H1 (cell line): ENCODE data around the gene ZNF225. TPM values are rescaled to one million over a fixed set of nuclear protein-coding genes. Genes with fewer than 3 reads are reported as not detected.

Experiments used
- CTCF ChIA-PET: fragments of 300-600 bp; sonication (Branson Sonifier 250); formaldehyde crosslinking; loops from one replicate; lab custom pipeline; 2021; ENCODE audit not compliant: partially characterized antibody; lab: Charles Lee
- POLR2A ChIA-PET: fragments of 300-600 bp; sonication (Branson Sonifier 250); formaldehyde crosslinking; loops from one replicate; lab custom pipeline; 2021; ENCODE audit warnings: inconsistent platforms; ENCODE audit not compliant: partially characterized antibody; lab: Charles Lee
- DNase-seq, 2 experiments: peaks; one replicate each; pipeline versions ENCODE4 v3.0.0 to v3.0.0-alpha.2; 2010 to 2022; ENCODE audit warnings: low spot score in 2 of 2, low read depth in 1 of 2, mixed read lengths in 1 of 2
- FAIRE-seq: peaks from 2 replicates; lab custom pipeline; 2011; peaks lifted over from hg19 to GRCh38; lab: Jason Lieb, UNC
- H2AFZ ChIP-seq: 2 replicates; pipeline ENCODE4 v1.8.1; 2012; ENCODE audit warnings: low read length, inconsistent platforms
- H2AK5ac ChIP-seq: 2 replicates; pipeline ENCODE4 v1.6.1; 2013; ENCODE audit warnings: low read depth, low read length
- H2BK120ac ChIP-seq: replicated peaks from 2 replicates; pipeline ENCODE3; 2013; ENCODE audit warnings: low read depth, low read length, inconsistent platforms
- H2BK12ac ChIP-seq: 2 replicates; pipeline ENCODE4 v1.6.1; 2013; ENCODE audit warnings: low read depth, low read length
- H2BK15ac ChIP-seq: 2 replicates; pipeline ENCODE4 v1.6.1; 2013; ENCODE audit warnings: low read length
- H2BK20ac ChIP-seq: 2 replicates; pipeline ENCODE4 v1.6.1; 2013; ENCODE audit warnings: low read length
- H2BK5ac ChIP-seq: 2 replicates; pipeline ENCODE4 v1.6.1; 2013; ENCODE audit warnings: low read depth, low read length
- H3K14ac ChIP-seq: 2 replicates; pipeline ENCODE4 v1.6.1; 2013; ENCODE audit warnings: inconsistent platforms; ENCODE audit not compliant: insufficient read length
- H3K18ac ChIP-seq: 2 replicates; pipeline ENCODE4 v1.6.1; 2013; ENCODE audit warnings: low read length; ENCODE audit errors: extremely low read depth
- H3K23ac ChIP-seq: 2 replicates; pipeline ENCODE4 v1.6.1; 2013; ENCODE audit warnings: inconsistent platforms; ENCODE audit not compliant: insufficient read length
- H3K23me2 ChIP-seq: 2 replicates; pipeline ENCODE4 v1.6.1; 2013; ENCODE audit warnings: low read depth, low read length
- H3K27ac ChIP-seq: 2 replicates; pipeline ENCODE4 v1.6.1; 2011; ENCODE audit warnings: low read depth, low read length, inconsistent platforms
- H3K27me3 ChIP-seq, 4 experiments: replicated peaks in 1 of 4; 1 replicate in 1 of 4; 2 replicates in 3 of 4; pipeline versions ENCODE4 v1.6.1 to v1.8.1; 2011 to 2013; ENCODE audit warnings: low read length in 3 of 4, mild to moderate bottlenecking in 3 of 4, inconsistent platforms in 2 of 4, mixed read lengths in 2 of 4, moderate library complexity in 1 of 4; ENCODE audit not compliant: control insufficient read depth in 3 of 4, insufficient read depth in 3 of 4; ENCODE audit errors: extremely low read depth in 1 of 4
- H3K36me3 ChIP-seq, 4 experiments: 2 replicates each; pipeline versions ENCODE4 v1.6.1 to v1.8.1; 2011 to 2013; ENCODE audit warnings: mild to moderate bottlenecking in 4 of 4, low read length in 3 of 4, moderate library complexity in 2 of 4, control low read depth in 1 of 4, inconsistent platforms in 1 of 4; ENCODE audit not compliant: insufficient read depth in 4 of 4, control insufficient read depth in 2 of 4
- H3K4ac ChIP-seq: replicated peaks from 2 replicates; pipeline ENCODE3; 2013; ENCODE audit warnings: low read length, low read depth, mixed read lengths, inconsistent platforms; ENCODE audit not compliant: insufficient read length
- H3K4me1 ChIP-seq, 4 experiments: replicated peaks in 1 of 4; 1 replicate in 1 of 4; 2 replicates in 3 of 4; pipeline versions ENCODE4 v1.6.1 to v1.8.1; 2011 to 2013; ENCODE audit warnings: low read length in 3 of 4, inconsistent platforms in 2 of 4, mixed read lengths in 1 of 4; ENCODE audit not compliant: insufficient read depth in 4 of 4, control insufficient read depth in 3 of 4
- H3K4me2 ChIP-seq, 2 experiments: 2 replicates each; pipeline versions ENCODE4 v1.6.1 to v1.8.1; 2011 to 2013; ENCODE audit warnings: low read depth in 2 of 2, low read length in 2 of 2, control low read depth in 1 of 2, inconsistent platforms in 1 of 2, mild to moderate bottlenecking in 1 of 2; ENCODE audit not compliant: insufficient read depth in 1 of 2
- H3K4me3 ChIP-seq, 4 experiments: fragments of 200-600, 300-600 bp in 1 of 4; sonication (generic), shearing (Covaris generic), sonication (Bioruptor Twin) in 1 of 4; 2 replicates each; pipeline versions ENCODE4 v1.5.1 to v1.8.1; 2011 to 2016; ENCODE audit warnings: low read length in 4 of 4, low read depth in 3 of 4, control low read depth in 2 of 4, inconsistent platforms in 2 of 4, mild to moderate bottlenecking in 2 of 4, mixed read lengths in 1 of 4, moderate library complexity in 1 of 4; ENCODE audit not compliant: insufficient read depth in 2 of 4; ENCODE audit errors: extremely low read depth in 1 of 4
- H3K56ac ChIP-seq: replicated peaks from 2 replicates; pipeline ENCODE3; 2013; ENCODE audit warnings: low read depth, mild to moderate bottlenecking, mixed read lengths, low read length, inconsistent platforms; ENCODE audit not compliant: insufficient read length
- H3K79me1 ChIP-seq: 2 replicates; pipeline ENCODE4 v1.6.1; 2013; ENCODE audit warnings: low read depth, low read length, control low read depth
- H3K79me2 ChIP-seq, 2 experiments: 2 replicates each; pipeline versions ENCODE4 v1.6.1 to v1.8.1; 2012 to 2013; ENCODE audit warnings: low read length in 2 of 2, mild to moderate bottlenecking in 2 of 2, inconsistent platforms in 1 of 2; ENCODE audit not compliant: insufficient read depth in 2 of 2, control insufficient read depth in 1 of 2
- H3K9ac ChIP-seq, 4 experiments: replicated peaks in 1 of 4; 1 replicate in 1 of 4; 2 replicates in 3 of 4; pipeline versions ENCODE4 v1.6.1 to v1.8.1; 2011 to 2013; ENCODE audit warnings: low read depth in 3 of 4, low read length in 3 of 4, control low read depth in 2 of 4, mild to moderate bottlenecking in 2 of 4, moderate library complexity in 2 of 4, inconsistent platforms in 1 of 4; ENCODE audit errors: extremely low read depth in 1 of 4
- H3K9me3 ChIP-seq, 2 experiments: 2 replicates each; pipeline versions ENCODE4 v1.6.1 to v1.8.1; 2012 to 2013; ENCODE audit warnings: mild to moderate bottlenecking in 2 of 2, moderate library complexity in 2 of 2, control low read depth in 1 of 2, inconsistent platforms in 1 of 2, low read depth in 1 of 2, low read length in 1 of 2, mixed read lengths in 1 of 2; ENCODE audit not compliant: insufficient read depth in 2 of 2
- H4K20me1 ChIP-seq, 2 experiments: replicated peaks in 1 of 2; 2 replicates each; pipeline versions ENCODE3 to v1.8.1; 2011 to 2013; ENCODE audit warnings: inconsistent platforms in 2 of 2, low read length in 2 of 2, mild to moderate bottlenecking in 1 of 2; ENCODE audit not compliant: insufficient read depth in 2 of 2, control insufficient read depth in 1 of 2
- H4K5ac ChIP-seq: 2 replicates; pipeline ENCODE4 v1.6.1; 2013; ENCODE audit warnings: low read length, low read depth, mixed read lengths, inconsistent platforms; ENCODE audit not compliant: insufficient read length
- H4K8ac ChIP-seq: 2 replicates; pipeline ENCODE4 v1.8.0; 2013; ENCODE audit warnings: mild to moderate bottlenecking, moderate library complexity, low read length, inconsistent platforms; ENCODE audit not compliant: insufficient read depth; ENCODE audit errors: extremely low read depth
- H4K91ac ChIP-seq: replicated peaks from 2 replicates; pipeline ENCODE3; 2013; ENCODE audit warnings: low read length, mixed read lengths, inconsistent platforms; ENCODE audit not compliant: insufficient read length
- ATF3 ChIP-seq: IDR thresholded peaks from 2 replicates; pipeline ENCODE4 v1.6.1; 2011; ENCODE audit warnings: low read depth, mild to moderate bottlenecking, low read length; ENCODE audit not compliant: insufficient read depth
- BRCA1 ChIP-seq: IDR thresholded peaks from 2 replicates; pipeline ENCODE4 v1.6.1; 2012; ENCODE audit warnings: low read depth, low read length, improper control_type of control experiment
- CBX5 ChIP-seq: fragments of 300-800, 300-1000 bp; sonication (generic); IDR thresholded peaks from 2 replicates; pipeline ENCODE4 v1.7.1; 2016; ENCODE audit warnings: antibody characterized with exemption, low read length, low read depth
- EGR1 ChIP-seq: IDR thresholded peaks from 2 replicates; pipeline ENCODE4 v1.6.1; 2011; ENCODE audit warnings: low read depth, low read length, borderline replicate concordance
- EP300 ChIP-seq, 2 experiments: IDR thresholded peaks; 1 replicate in 1 of 2; 2 replicates in 1 of 2; pipeline ENCODE4 v1.6.1; 2011 to 2012; ENCODE audit warnings: low read depth in 2 of 2, low read length in 2 of 2, mild to moderate bottlenecking in 2 of 2, borderline replicate concordance in 1 of 2, inconsistent platforms in 1 of 2, moderate library complexity in 1 of 2
- SP2 ChIP-seq: IDR thresholded peaks from 2 replicates; pipeline ENCODE4 v1.6.1; 2012; ENCODE audit warnings: mild to moderate bottlenecking, low read length, inconsistent platforms
- TBP ChIP-seq: IDR thresholded peaks from 2 replicates; pipeline ENCODE4 v1.6.1; 2011; ENCODE audit warnings: low read depth, low read length, improper control_type of control experiment
- ZNF274 ChIP-seq: IDR thresholded peaks from 2 replicates; pipeline ENCODE4 v1.7.0; 2012; ENCODE audit warnings: low read length, borderline replicate concordance; ENCODE audit errors: extremely low read depth
- WGBS, 2 experiments: shearing (Covaris generic) in 1 of 2; methylation state at CpG; one replicate each; pipeline versions ENCODE4 v1.1.6 to v1.1.7; 2013 to 2015; ENCODE audit warnings: low lambda C conversion rate in 2 of 2, mixed read lengths in 2 of 2, inconsistent platforms in 1 of 2, low coverage in 1 of 2, missing lambda C conversion rate in 1 of 2; ENCODE audit not compliant: insufficient replicate concordance in 2 of 2, insufficient coverage in 1 of 2, insufficient read length in 1 of 2; ENCODE audit errors: extremely low coverage in 1 of 2, missing lambda C conversion rate in 1 of 2; 5-methylcytosine and 5-hydroxymethylcytosine counted together
- polyA plus RNA-seq, 7 experiments: library from polyadenylated mRNA; depleted of rRNA in 3 of 7; stranded (reverse) in 5 of 7; unstranded in 2 of 7; fragments of >200 nt in 5 of 7; fragments of 200-250 nt in 2 of 7; gene quantifications; 1 replicate in 5 of 7; 2 replicates in 1 of 7; 4 replicates in 1 of 7; pipeline versions ENCODE4 v1.2.1 to v1.2.3, GENCODE V29; 2011 to 2013; ENCODE audit warnings: missing spikeins in 2 of 7, mixed read lengths in 2 of 7
- total RNA-seq: library from RNA; stranded (reverse); fragmentation: NEBNext Ultra II Directional; extraction: Animal tissue kit (Norgen Biotek cat#: 25700); gene quantifications from 2 replicates; pipeline ENCODE4 v1.2.1, GENCODE V29; 2021

Gene ZNF225
- total and polyA plus RNA-seq, 2 of the 8 experiments (the other 6 are each of a cell fraction or from before 2014, with no cell fraction given): 0.98 to 5.0 TPM

GRCh38 chr19:44176590-44176989, 63.4 kb downstream of the ZNF225 start:
- Histone ChIP-seq H2BK15ac (no peak overlapping the region), H2BK12ac (no peak overlapping the region), H3K23me2 (no peaks in the 10 kb centered on the region), H3K4me1 (no peaks in the 10 kb centered on the region), H3K9me3 (peaks cover 33 to 49% of the 10 kb centered on the region in 2 experiments), H3K36me3 (peaks cover 31 to 65% (median 55%) of the 10 kb centered on the region in 4 experiments), H3K4ac (no peak overlapping the region), H2BK5ac (no peak overlapping the region), H4K8ac (no peak overlapping the region), H3K4me2 (no peak overlapping the region), H3K4me3 (no peak overlapping the region), H2AFZ (no peak overlapping the region), H3K9ac (no peak overlapping the region), H2AK5ac (no peak overlapping the region), H4K91ac (no peak overlapping the region), H3K23ac (no peak overlapping the region), H3K14ac (no peak overlapping the region), H4K20me1 (no peaks in the 10 kb centered on the region), H3K79me1 (no peaks in the 10 kb centered on the region), H2BK120ac (no peak overlapping the region), H3K27ac (no peak overlapping the region), H2BK20ac (no peak overlapping the region), H3K27me3 (no peaks in the 10 kb centered on the region), H3K79me2 (no peaks in the 10 kb centered on the region), H4K5ac (no peak overlapping the region), H3K18ac (no peak overlapping the region), H3K56ac (no peak overlapping the region)
- TF ChIP-seq EGR1 (no peak), CBX5 (no peak), TBP (no peak), EP300 (IDR thresholded peaks at IDR 0.05; ENCODE audit: borderline replicate concordance in 1 of 2, low read depth in 2 of 2, low read length in 2 of 2) (no peak), ZNF274 (no peak; the same call in 1 of the 2 replicates), ATF3 (no peak), SP2 (no peak), BRCA1 (no peak)
- POLR2A ChIA-PET: interaction anchor here (0.7 to 3.3 kb wide), 2 partner anchors 10 to 98 kb away, joined by 3 to 19 read pairs; partner anchors contain the start of gene ZNF226
- no peak for DNase-seq
- no peak for FAIRE-seq
- WGBS, 2 experiments: 98% methylated on average over 3 of the region's 3 CpGs; no CpG with 5 or more reads in 1 of the 2 experiments
- CTCF ChIA-PET: interaction anchor here (0.6 kb wide), 1 partner anchor 96 kb away, joined by 3 read pairs; no protein-coding TSS in a partner anchor
